Measurements from ENCODE around the gene CERS6. TPM values are rescaled to one million over a fixed set of nuclear protein-coding genes. Genes with fewer than 3 reads are reported as not detected.

CERS6 gene
- total and polyA plus RNA-seq, 2 experiments from 2014 or later: 40.9 to 99.1 TPM

DNA sequence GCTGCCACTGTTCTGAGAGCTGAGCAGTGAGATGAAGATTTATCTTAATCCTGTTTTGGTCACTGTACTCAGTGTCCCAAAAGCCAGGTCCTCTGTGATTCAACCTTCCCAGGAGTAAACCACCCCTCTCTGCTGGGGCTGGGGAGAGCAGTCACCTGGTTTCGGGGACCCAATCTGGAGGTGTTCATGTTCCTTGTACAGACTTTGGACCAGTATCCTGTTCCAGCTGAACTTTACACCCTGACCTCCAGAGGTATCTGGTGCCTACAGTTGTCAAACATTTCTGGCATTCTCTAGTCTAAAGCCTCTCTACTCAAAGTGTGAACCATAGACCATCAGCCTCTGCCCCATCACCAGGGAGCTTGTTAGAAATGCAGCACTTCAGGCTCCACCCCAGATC, 22.1 kb downstream of the CERS6 start:
- Histone ChIP-seq H4K20me1 (ENCODE audit: insufficient read depth, poor library complexity, severe bottlenecking) (peaks cover 2% of the 10 kb centered on the region), H3K79me2 (peaks cover 100% of the 10 kb centered on the region), H3K4me1 (ENCODE audit: insufficient read depth) (peaks cover 20% of the 10 kb centered on the region), H3K36me3 (replicated peaks; ENCODE audit: insufficient read depth, low read depth) (no peaks in the 10 kb centered on the region), H3K9me2 (replicated peaks; ENCODE audit: insufficient read depth) (no peaks in the 10 kb centered on the region), H3K4me2 (no peak overlapping the region), H3K9me3 (ENCODE audit: low read depth) (no peaks in the 10 kb centered on the region), H2AFZ (no peak overlapping the region), H3K27ac (no peak overlapping the region), H3K4me3 (no peak overlapping the region), H3K27me3 (no peaks in the 10 kb centered on the region)
- TF ChIP-seq, protein P1, sequence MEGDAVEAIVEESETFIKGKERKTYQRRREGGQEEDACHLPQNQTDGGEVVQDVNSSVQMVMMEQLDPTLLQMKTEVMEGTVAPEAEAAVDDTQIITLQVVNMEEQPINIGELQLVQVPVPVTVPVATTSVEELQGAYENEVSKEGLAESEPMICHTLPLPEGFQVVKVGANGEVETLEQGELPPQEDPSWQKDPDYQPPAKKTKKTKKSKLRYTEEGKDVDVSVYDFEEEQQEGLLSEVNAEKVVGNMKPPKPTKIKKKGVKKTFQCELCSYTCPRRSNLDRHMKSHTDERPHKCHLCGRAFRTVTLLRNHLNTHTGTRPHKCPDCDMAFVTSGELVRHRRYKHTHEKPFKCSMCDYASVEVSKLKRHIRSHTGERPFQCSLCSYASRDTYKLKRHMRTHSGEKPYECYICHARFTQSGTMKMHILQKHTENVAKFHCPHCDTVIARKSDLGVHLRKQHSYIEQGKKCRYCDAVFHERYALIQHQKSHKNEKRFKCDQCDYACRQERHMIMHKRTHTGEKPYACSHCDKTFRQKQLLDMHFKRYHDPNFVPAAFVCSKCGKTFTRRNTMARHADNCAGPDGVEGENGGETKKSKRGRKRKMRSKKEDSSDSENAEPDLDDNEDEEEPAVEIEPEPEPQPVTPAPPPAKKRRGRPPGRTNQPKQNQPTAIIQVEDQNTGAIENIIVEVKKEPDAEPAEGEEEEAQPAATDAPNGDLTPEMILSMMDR (IDR thresholded peaks at IDR 0.05; ENCODE audit: poor library complexity): no peak
- TF ChIP-seq EZH2 (IDR thresholded peaks at IDR 0.05; ENCODE audit: borderline replicate concordance) (no peak), EZH2phosphoT487 (IDR thresholded peaks at IDR 0.05; ENCODE audit: low read depth, severe bottlenecking, unreplicated experiment) (no peak)
- DNase-seq (ENCODE audit: low spot score): no peak
- 81% methylated on average over 1 of the region's 1 CpG for WGBS (ENCODE audit: low lambda C conversion rate, missing lambda C conversion rate)

GRCh38 chr2:168480356-168480755, 24.3 kb downstream of the CERS6 start:
- H3K9me2 ChIP-seq (replicated peaks; ENCODE audit: insufficient read depth): no peaks in the 10 kb centered on the region
- peaks cover 2% of the 10 kb centered on the region for H4K20me1 ChIP-seq (ENCODE audit: insufficient read depth, poor library complexity, severe bottlenecking)
- H3K4me2 ChIP-seq: no peak overlapping the region
- peaks cover 31% of the 10 kb centered on the region for H3K4me1 ChIP-seq (ENCODE audit: insufficient read depth)
- H3K36me3 ChIP-seq (replicated peaks; ENCODE audit: insufficient read depth, low read depth): no peaks in the 10 kb centered on the region
- 61% methylated on average over 3 of the region's 3 CpGs for whole genome bisulfite sequencing (ENCODE audit: low lambda C conversion rate, missing lambda C conversion rate)
- H2AFZ ChIP-seq: no peak overlapping the region
- H3K27ac ChIP-seq: no peak overlapping the region
- H3K4me3 ChIP-seq: no peak overlapping the region
- H3K79me2 ChIP-seq: peaks cover 99% of the 10 kb centered on the region
- no peak for DNase-seq (ENCODE audit: low spot score)
- H3K27me3 ChIP-seq: no peaks in the 10 kb centered on the region
- H3K9me3 ChIP-seq (ENCODE audit: low read depth): no peaks in the 10 kb centered on the region
- TF ChIP-seq EZH2 (IDR thresholded peaks at IDR 0.05; ENCODE audit: borderline replicate concordance) (no peak), EZH2phosphoT487 (IDR thresholded peaks at IDR 0.05; ENCODE audit: low read depth, severe bottlenecking, unreplicated experiment) (no peak)
- TF ChIP-seq, protein P1 (IDR thresholded peaks at IDR 0.05; ENCODE audit: poor library complexity): no peak

DNA sequence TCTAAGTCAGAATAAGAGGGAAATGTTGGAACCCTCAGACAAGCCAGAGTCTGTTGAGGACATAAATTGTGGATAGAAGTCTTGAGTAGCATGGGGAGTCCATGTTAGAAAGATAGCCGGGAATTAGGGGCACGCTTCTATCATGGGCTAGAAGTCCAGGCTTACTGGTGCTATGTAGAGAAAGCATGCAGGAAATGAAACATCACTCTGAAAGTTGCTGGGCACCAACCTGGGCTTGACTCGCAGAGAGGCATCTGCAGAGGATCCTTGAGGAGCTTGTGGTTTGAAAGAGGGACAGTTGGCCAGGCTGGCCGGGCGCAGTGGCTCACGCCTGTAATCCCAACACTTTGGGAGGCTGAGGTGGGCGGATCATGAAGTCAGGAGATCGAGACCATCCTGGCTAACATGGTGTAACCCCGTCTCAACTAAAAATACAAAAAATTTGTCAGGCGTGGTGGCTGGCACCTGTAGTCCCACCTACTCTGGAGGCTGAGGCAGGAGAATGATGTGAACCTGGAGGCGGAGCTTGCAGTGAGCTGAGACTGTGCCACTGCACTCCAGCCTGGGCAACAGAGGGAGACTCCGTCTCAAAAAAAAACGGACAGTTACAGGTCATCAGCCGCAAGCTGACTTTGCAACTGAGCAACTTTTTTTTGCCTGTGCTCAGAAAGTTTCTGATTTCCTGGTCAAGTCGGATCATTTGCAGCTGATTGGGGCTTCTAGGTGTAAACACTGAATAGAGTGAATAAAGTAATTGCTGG, 24.9 kb downstream of the CERS6 start:
- Histone ChIP-seq H3K27ac (no peak overlapping the region), H2AFZ (no peak overlapping the region), H4K20me1 (ENCODE audit: insufficient read depth, poor library complexity, severe bottlenecking) (peaks cover 2% of the 10 kb centered on the region), H3K4me3 (no peak overlapping the region), H3K36me3 (replicated peaks; ENCODE audit: insufficient read depth, low read depth) (no peaks in the 10 kb centered on the region), H3K27me3 (no peaks in the 10 kb centered on the region), H3K9me2 (replicated peaks; ENCODE audit: insufficient read depth) (no peaks in the 10 kb centered on the region), H3K4me2 (no peak overlapping the region), H3K9me3 (ENCODE audit: low read depth) (no peaks in the 10 kb centered on the region), H3K4me1 (ENCODE audit: insufficient read depth) (peaks cover 31% of the 10 kb centered on the region), H3K79me2 (peaks cover 99% of the 10 kb centered on the region)
- DNase-seq (ENCODE audit: low spot score): no peak
- 93% methylated on average over 15 of the region's 15 CpGs for WGBS (ENCODE audit: low lambda C conversion rate, missing lambda C conversion rate)
- TF ChIP-seq, protein P1 (IDR thresholded peaks at IDR 0.05; ENCODE audit: poor library complexity): no peak
- TF ChIP-seq EZH2 (IDR thresholded peaks at IDR 0.05; ENCODE audit: borderline replicate concordance) (no peak), EZH2phosphoT487 (IDR thresholded peaks at IDR 0.05; ENCODE audit: low read depth, severe bottlenecking, unreplicated experiment) (no peak)
